HG02970 (cell line): Measurements from ENCODE around the gene PRKAG2.
"Not testable (repeated sequence)": the region's sequence is repeated elsewhere in the genome, so short reads cannot be mapped to it uniquely, and the experiment has no call there.

ENCODE experiments used
- ATAC-seq: cut with Tn5 transposase; IDR thresholded peaks from one replicate; pipeline ENCODE4 v1.9.1; 2021; ENCODE audit warnings: mild to moderate bottlenecking, moderate library complexity, moderate number of reproducible peaks; ENCODE audit not compliant: unreplicated experiment, low FRiP score

The PRKAG2 gene

GRCh38 chr7:151837285-151838042, 39.5 kb downstream of the PRKAG2 start:
- ATAC-seq = no peak

- ATAC-seq = no peak
Measured at GRCh38 chr7:151836927-151837205, 40.0 kb downstream of the PRKAG2 start.

GRCh38 chr7:151836191-151836926, 40.6 kb downstream of the PRKAG2 start:
- no peak for ATAC-seq

GRCh38 chr7:151835636-151836035, 41.3 kb downstream of the PRKAG2 start:
- no peak for ATAC-seq

- ATAC-seq = no peak
Measured at GRCh38 chr7:151834271-151835035, 42.5 kb downstream of the PRKAG2 start.

GRCh38 chr7:151833691-151834090, 43.2 kb downstream of the PRKAG2 start:
- ATAC-seq = no peak

GRCh38 chr7:151833213-151833651, 43.7 kb downstream of the PRKAG2 start:
- no peak for ATAC-seq

GRCh38 chr7:151832656-151833055, 44.3 kb downstream of the PRKAG2 start:
- ATAC-seq = no peak

GRCh38 chr7:151832138-151832537, 44.8 kb downstream of the PRKAG2 start:
- no peak for ATAC-seq

- no peak for ATAC-seq
Measured at GRCh38 chr7:151831606-151832005, 45.3 kb downstream of the PRKAG2 start.

- ATAC-seq = no peak
Measured at GRCh38 chr7:151830121-151830830, 46.6 kb downstream of the PRKAG2 start.

- no peak for ATAC-seq
Measured at GRCh38 chr7:151829707-151830106, 47.2 kb downstream of the PRKAG2 start.

- ATAC-seq = no peak
Measured at GRCh38 chr7:151827620-151828019, 49.3 kb downstream of the PRKAG2 start.

GRCh38 chr7:151826316-151826715, 50.6 kb downstream of the PRKAG2 start:
- ATAC-seq = not testable (repeated sequence)

- no peak for ATAC-seq
Measured at GRCh38 chr7:151825721-151826120, 51.2 kb downstream of the PRKAG2 start.

GRCh38 chr7:151824373-151824933, 52.5 kb downstream of the PRKAG2 start:
- ATAC-seq = no peak

GRCh38 chr7:151823566-151824372, 53.1 kb downstream of the PRKAG2 start:
- ATAC-seq = no peak

GRCh38 chr7:151822541-151823181, 54.3 kb downstream of the PRKAG2 start:
- ATAC-seq = no peak
